Peyer's patch (tissue), 4 donors: ENCODE data around the gene STX18.

ENCODE experiments used
- POLR2A ChIP-seq, 2 donors: fragments of 450-650 bp; IDR thresholded peaks; one replicate each; pipeline ENCODE4 v1.5.1; 2017; ENCODE audit warnings: antibody characterized with exemption in 2 of 2, mild to moderate bottlenecking in 2 of 2, moderate library complexity in 2 of 2
- TF ChIP-seq, protein P1 (sequence below), 6 experiments: fragments of 450-650 bp in 4 of 6; fragments of 200-600 bp in 2 of 6; sonication (generic) in 1 of 6; IDR thresholded peaks; one replicate each; pipeline ENCODE4 v1.5.1; 2017 to 2019; ENCODE audit warnings: antibody characterized with exemption in 6 of 6, mild to moderate bottlenecking in 3 of 6, moderate library complexity in 1 of 6

DNA sequence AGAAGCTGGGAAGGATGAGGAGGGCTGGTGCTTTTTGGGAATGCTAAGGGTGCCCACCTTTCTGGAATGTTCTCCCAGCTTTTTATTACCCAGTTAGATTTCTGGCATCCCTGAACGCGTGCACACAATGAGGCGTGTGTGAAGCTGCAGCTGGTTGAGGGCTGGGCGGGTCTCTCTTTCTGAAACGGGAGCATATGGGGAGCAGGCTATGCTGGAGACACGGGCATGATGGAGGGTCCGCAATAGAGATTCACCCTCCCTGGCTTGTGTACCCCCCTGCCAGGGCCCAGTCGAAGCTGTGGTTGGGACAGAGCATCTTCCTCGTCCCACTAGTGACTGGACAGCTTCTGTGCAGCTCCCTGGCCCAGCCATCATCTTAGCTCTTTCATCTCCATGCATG lies 146.5 kb downstream of the STX18 start:
- TF ChIP-seq, protein P1, sequence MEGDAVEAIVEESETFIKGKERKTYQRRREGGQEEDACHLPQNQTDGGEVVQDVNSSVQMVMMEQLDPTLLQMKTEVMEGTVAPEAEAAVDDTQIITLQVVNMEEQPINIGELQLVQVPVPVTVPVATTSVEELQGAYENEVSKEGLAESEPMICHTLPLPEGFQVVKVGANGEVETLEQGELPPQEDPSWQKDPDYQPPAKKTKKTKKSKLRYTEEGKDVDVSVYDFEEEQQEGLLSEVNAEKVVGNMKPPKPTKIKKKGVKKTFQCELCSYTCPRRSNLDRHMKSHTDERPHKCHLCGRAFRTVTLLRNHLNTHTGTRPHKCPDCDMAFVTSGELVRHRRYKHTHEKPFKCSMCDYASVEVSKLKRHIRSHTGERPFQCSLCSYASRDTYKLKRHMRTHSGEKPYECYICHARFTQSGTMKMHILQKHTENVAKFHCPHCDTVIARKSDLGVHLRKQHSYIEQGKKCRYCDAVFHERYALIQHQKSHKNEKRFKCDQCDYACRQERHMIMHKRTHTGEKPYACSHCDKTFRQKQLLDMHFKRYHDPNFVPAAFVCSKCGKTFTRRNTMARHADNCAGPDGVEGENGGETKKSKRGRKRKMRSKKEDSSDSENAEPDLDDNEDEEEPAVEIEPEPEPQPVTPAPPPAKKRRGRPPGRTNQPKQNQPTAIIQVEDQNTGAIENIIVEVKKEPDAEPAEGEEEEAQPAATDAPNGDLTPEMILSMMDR (IDR thresholded peaks at IDR 0.05): no peak
- no peak for TF ChIP-seq POLR2A (IDR thresholded peaks at IDR 0.05)
